Stimulated activated CD4-positive, alpha-beta T cell treated with anti-CD3 and anti-CD28 coated beads, Interleukin-12 subunit alpha, Interleukin-12 subunit beta, amount 100 ng/mL, for 4 hours (primary cell): ENCODE data around the gene PLA2R1.

ENCODE experiments used
- DNase-seq: peaks from one replicate; pipeline ENCODE4 v3.0.0-alpha.2; 2020

PLA2R1 gene

GRCh38 chr2:160062292-160063005, at the start of gene PLA2R1:
PLA2R1 (minus strand) TSS chr2:160062615; CDS start chr2:160062403, 212 bp downstream.
- no peak for DNase-seq

- DNase-seq: no peak
Measured at GRCh38 chr2:160110674-160111239, 48.3 kb upstream of the PLA2R1 start.

GRCh38 chr2:160109939-160110673, 47.7 kb upstream of the PLA2R1 start:
- peak; percentile 39 for DNase-seq

- no peak for DNase-seq
Measured at GRCh38 chr2:160109243-160109642, 46.8 kb upstream of the PLA2R1 start.

GRCh38 chr2:160108646-160109045, 46.2 kb upstream of the PLA2R1 start:
- no peak for DNase-seq

- DNase-seq: no peak
Measured at GRCh38 chr2:160105366-160105765, 43.0 kb upstream of the PLA2R1 start.

- DNase-seq: no peak
Measured at GRCh38 chr2:160104115-160104514, 41.7 kb upstream of the PLA2R1 start.

- no peak for DNase-seq
Measured at GRCh38 chr2:160097326-160097725, 34.9 kb upstream of the PLA2R1 start.

GRCh38 chr2:160096409-160096808, 34.0 kb upstream of the PLA2R1 start:
- no peak for DNase-seq

- no peak for DNase-seq
Measured at GRCh38 chr2:160092445-160092844, 30.0 kb upstream of the PLA2R1 start.

GRCh38 chr2:160091381-160091780, 29.0 kb upstream of the PLA2R1 start:
- DNase-seq: no peak

GRCh38 chr2:160087854-160088745, 25.7 kb upstream of the PLA2R1 start:
- no peak for DNase-seq

GRCh38 chr2:160085662-160086061, 23.2 kb upstream of the PLA2R1 start:
- DNase-seq: no peak

GRCh38 chr2:160077912-160078810, 15.7 kb upstream of the PLA2R1 start:
- no peak for DNase-seq

- DNase-seq: no peak
Measured at GRCh38 chr2:160076914-160077313, 14.5 kb upstream of the PLA2R1 start.

GRCh38 chr2:160076241-160076640, 13.8 kb upstream of the PLA2R1 start:
- no peak for DNase-seq

- DNase-seq: no peak
Measured at GRCh38 chr2:160075171-160075570, 12.8 kb upstream of the PLA2R1 start.

GRCh38 chr2:160073284-160073888, 11.0 kb upstream of the PLA2R1 start:
- DNase-seq: no peak

- DNase-seq: no peak
Measured at GRCh38 chr2:160068906-160069305, 6.5 kb upstream of the PLA2R1 start.

GRCh38 chr2:160064916-160065315, 2.5 kb upstream of the PLA2R1 start:
- DNase-seq: no peak

GRCh38 chr2:160063879-160064612, 1.6 kb upstream of the PLA2R1 start:
- DNase-seq: no peak
